PC-9 (cell line): ENCODE results near the gene CD74.

ENCODE experiments used
- EZH2 ChIP-seq: fragments of 200-600 bp; sonication (generic); IDR thresholded peaks from 2 replicates; pipeline ENCODE4 v1.8.0; 2017; ENCODE audit warnings: antibody characterized with exemption, low read depth
- TF ChIP-seq, protein P1 (sequence below): fragments of 200-600 bp; sonication (generic); conservative IDR thresholded peaks from 2 replicates; pipeline ENCODE4 v1.6.1; 2017; ENCODE audit warnings: mixed run types, antibody characterized with exemption, mild to moderate bottlenecking, moderate library complexity

DNA sequence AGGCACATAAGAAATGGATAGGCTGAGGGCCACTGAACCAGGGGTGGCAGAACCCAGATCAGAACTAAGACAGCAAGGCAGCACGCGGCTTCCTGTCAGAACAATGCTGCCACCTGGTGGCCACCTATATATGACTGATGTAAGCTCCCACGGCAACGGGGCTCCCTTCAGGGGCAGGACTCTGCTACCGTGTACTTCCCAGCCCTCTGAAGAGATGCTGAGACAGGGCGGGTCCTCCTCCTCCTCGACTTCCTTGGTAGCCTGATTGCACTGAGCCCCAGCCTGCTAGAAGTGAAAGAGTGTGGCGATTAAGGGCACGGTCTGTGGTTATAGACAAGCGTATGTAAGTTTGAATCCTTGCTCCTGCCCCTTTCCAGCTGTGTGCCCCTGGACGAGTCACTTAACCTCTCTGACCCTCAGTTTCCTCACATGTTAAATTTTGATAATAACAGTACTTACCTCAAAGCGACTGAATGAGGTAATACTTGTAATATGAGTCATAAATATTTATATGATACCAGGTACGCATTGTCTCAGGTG lies 23.5 kb upstream of the CD74 start:
- TF ChIP-seq, protein P1, sequence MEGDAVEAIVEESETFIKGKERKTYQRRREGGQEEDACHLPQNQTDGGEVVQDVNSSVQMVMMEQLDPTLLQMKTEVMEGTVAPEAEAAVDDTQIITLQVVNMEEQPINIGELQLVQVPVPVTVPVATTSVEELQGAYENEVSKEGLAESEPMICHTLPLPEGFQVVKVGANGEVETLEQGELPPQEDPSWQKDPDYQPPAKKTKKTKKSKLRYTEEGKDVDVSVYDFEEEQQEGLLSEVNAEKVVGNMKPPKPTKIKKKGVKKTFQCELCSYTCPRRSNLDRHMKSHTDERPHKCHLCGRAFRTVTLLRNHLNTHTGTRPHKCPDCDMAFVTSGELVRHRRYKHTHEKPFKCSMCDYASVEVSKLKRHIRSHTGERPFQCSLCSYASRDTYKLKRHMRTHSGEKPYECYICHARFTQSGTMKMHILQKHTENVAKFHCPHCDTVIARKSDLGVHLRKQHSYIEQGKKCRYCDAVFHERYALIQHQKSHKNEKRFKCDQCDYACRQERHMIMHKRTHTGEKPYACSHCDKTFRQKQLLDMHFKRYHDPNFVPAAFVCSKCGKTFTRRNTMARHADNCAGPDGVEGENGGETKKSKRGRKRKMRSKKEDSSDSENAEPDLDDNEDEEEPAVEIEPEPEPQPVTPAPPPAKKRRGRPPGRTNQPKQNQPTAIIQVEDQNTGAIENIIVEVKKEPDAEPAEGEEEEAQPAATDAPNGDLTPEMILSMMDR, result peak; percentile 93
- TF ChIP-seq EZH2, result no peak
